HG02884 (cell line): ENCODE measurements around the gene CHMP2A.

Experiments
- ATAC-seq: cut with Tn5 transposase; IDR thresholded peaks from one replicate; pipeline ENCODE4 v1.9.1; 2021; ENCODE audit warnings: mild to moderate bottlenecking, moderate library complexity; ENCODE audit not compliant: unreplicated experiment

CHMP2A gene

DNA sequence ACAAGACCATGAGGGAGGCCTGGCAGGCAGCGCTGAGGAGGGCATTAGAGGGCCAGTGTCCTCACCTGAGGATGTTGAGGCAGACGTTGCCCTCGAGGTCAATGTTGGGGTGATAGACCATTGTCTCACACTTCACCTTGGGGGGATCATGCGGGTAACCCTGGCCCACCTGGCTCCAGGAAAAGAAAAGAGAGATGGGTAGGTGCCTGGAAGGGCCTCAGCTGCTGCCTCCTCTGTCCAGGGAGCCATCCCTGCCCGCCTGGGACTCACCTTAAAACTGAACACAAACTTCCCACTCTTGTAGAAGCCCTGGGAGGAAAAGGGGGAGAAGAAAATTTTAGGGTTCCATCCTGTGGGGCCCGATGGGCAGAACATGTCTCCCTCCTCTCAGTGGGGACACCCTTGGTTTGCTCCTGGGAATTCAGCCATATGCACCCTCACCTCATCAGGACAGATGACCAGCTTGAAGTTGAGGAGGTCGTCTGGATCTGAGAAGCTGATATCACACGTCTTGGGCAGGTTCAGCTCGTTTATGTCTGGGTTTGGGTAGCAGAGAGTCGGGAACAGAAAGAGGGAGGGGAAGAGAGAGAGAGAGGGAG, 1.8 kb upstream of the CHMP2A start:
- no peak for ATAC-seq

DNA sequence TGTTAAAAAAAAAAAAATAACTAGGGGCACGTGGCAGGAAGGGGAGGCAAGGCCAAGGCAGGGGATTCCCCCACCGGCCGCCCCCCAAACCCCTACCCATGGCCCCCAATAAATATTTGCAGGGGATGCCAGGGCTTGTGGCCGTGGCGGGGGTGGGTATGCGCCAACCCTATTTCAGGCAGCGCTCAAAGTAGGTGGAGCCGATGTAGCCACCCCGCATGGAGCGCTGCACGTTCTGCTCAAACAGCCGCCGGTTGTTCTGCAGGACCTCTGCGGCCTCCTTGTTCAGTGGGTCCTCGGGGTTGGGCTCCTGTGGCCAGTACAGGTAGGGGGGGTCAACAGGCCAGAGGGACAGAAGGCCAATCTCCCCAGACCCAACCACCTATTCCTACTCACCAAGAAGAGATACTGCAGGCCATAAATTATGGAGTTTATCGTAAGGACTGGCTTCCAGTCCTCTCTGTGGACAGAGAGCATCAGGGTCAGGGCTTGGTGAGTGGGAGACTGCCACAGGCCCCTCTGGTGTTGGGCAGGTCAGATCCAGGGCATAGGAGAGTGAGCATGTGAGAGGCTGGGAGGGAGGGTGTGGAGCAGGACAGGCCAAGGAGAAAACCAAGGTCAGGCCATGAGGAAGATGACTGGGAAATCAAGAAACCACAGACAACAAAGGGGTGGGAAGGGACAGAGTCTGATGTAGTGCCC, 1.2 kb upstream of the CHMP2A start:
- ATAC-seq, result no peak

DNA sequence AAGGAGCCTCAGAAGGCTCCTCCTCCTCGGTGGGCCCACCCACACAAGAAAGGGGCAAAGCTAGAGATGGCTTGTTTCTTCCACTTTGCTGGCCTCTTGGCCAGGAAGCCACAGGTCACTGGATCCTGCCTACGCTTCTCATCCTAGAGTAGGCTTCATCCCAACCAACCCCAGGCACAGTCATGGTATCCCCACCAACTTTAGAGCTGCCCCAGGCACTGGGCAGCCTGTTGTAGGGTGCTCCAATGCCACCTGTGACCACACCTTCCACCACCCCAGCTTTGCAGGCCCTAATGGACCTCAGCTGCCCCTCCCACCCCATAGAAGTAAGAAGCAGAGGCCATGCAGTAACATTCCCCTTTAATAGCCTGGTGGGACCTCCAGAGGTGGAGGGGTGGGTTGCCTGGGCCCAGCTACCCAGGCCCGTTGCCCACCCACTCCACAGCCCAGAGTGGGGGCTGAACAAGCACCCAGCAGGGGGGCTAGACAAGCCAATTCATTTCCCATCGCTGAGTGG, 522 bp upstream of the CHMP2A start:
- ATAC-seq, result no peak

DNA sequence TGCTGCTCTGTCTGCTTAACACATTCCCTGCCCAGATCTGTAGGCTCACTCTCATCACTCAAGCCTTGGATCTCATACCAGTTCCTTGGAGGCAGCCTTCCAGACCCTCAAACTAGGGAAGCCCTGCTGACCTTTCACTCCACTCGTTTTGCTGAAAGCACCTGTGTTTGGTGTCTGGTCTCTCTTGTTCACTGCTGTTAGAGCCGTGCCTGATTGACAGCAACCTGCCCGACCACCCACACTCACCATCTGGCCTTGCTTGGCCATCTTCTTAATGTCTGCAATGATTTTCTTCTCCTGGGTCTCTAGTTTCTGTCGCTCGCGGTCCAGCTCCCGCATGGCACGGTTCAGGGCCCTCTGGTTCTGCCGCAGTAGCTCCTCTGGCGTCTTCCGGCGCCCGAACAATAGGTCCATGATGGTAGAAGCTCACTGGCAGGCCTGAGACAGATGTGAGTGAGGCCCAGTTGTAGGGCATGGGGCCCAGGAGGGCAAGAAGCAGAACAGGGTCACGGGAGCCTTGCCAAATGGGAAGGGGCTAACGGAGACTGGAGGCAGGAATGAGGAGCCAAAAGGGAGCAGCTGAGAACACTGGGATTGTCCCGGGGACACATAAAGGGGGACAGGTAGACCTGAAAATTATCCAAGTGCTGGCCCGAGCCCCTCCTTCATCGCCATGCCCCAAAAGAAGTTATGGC, 959 bp downstream of the CHMP2A start:
- ATAC-seq, result no peak

DNA sequence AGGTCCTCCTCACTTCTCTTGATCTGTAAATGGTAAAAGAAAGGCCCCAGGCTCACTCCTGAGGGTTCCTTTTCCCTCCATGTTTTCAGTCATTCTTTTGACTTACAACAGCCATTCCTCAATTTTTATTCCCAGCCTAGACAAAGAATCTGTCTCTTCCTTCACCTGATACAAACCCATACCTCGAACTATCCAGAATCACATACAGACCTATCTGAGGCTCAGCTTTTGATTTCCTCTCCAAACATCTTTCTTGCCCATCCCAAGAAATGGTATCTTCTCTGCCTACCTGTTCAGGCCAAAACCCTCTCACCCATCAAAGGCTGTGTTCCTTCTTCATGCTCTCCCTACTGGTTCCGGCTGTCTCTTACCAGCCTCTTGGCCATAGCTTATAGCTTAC, 2.2 kb downstream of the CHMP2A start:
- ATAC-seq, result no peak

DNA sequence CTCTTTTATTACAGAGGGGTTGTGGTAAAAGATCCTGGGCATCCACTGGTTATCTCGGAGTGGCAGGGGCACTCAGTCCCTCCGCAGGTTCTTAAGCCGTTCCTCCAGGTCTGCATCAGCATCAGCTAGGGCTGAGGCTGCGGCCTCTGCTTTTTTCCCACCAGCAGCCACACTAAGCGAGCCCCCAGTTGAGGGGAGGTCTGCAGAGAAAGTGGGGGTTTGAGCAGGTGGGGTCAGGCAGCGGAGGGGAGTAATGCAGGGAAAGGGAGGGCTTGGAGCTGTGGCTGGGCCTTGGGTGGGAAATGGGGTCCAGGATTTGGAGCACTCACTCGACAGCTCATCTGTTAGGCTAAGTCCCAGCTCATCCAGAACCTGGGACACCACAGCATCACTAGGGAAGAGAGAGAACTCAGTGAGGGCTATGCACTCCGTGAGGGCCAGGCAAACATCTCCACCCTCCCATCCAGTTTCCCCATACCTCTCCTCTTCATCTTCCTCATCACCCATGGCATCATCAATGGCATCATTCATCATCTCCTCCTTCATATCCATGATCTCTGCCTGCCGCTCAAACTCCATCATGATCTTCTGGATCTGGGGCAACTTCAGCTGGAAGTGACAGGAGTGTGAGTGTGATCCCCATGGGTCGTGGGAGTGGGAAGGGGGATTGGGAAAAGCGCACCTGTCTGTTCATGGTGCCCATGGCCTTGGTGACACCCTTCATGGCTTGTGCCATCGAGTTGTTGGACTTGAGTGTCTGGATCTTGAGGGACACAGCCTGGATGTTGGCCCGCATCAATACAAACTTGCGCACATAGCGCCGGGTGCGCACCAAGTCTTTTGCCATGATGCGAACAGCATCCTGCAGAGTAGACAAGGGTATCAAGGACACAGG, 3.1 kb downstream of the CHMP2A start:
- no peak for ATAC-seq

DNA sequence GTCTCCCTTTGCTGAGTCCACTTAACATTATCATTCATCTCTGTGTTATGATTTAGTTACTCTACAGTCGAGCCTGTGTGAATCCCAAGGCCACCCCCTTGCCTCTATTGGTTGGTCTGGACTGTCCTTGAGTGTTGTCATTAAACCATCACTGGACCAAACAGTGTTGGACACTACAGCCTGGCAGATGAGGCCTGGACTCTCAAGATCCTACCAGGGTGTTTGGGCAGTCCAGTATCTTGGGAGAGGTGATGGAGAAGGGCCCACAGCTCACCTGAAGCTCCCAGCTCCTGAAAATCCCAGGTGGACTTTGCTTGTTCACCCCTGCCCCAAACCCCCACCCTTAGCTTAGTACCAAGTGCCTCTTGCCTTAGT, 3.8 kb downstream of the CHMP2A start:
- no peak for ATAC-seq

DNA sequence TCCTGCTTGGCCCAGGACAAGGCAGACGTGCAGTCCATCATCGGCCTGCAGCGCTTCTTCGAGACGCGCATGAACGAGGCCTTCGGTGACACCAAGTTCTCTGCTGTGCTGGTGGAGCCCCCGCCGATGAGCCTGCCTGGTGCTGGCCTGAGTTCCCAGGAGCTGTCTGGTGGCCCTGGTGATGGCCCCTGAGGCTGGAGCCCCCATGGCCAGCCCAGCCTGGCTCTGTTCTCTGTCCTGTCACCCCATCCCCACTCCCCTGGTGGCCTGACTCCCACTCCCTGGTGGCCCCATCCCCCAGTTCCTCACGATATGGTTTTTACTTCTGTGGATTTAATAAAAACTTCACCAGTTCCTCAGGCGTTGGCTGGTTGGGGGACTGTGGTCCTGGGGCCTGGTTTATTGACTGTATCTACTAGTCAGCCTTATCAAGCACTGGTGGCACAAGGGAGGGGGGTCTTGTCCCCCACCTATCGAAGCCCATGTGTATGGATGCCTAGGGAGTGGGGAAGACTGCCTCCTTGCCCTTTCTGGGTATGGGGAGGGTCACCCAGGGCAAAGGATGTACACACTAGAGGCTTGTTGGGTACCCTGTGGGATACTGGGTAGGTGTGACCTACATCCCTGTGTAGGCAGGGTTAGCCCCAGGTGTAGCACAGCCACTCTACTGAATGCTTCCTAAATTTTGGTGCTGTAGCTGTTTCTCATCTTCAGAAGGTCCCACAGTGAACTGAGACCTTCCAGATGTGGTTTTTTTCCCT, 4.4 kb downstream of the CHMP2A start:
- ATAC-seq, result no peak

DNA sequence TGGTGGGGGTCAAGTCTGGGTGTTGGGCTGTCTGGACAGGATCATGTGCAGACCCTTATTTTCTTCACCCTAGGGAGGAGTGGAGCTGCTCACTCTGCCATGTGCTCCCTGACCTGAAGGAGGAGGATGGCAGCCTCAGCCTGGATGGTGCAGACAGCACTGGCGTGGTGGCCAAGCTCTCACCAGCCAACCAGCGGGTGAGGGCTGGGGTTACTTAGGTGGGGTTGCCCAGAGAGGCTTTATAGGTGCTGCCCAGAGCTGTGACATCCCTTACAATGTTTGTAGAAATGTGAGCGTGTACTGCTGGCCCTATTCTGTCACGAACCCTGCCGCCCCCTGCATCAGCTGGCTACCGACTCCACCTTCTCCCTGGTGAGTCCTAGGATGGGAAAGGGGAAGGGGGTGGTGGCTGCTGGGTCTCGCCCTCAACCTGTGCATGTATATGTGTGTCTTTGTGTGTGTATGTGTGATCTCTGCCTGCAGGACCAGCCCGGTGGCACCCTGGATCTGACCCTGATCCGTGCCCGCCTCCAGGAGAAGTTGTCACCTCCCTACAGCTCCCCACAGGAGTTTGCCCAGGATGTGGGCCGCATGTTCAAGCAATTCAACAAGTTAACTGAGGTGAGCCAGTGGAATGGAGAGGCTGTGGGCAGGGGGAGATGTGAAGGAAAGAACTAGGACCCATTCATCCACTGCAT, 5.1 kb downstream of the CHMP2A start:
- no peak for ATAC-seq

DNA sequence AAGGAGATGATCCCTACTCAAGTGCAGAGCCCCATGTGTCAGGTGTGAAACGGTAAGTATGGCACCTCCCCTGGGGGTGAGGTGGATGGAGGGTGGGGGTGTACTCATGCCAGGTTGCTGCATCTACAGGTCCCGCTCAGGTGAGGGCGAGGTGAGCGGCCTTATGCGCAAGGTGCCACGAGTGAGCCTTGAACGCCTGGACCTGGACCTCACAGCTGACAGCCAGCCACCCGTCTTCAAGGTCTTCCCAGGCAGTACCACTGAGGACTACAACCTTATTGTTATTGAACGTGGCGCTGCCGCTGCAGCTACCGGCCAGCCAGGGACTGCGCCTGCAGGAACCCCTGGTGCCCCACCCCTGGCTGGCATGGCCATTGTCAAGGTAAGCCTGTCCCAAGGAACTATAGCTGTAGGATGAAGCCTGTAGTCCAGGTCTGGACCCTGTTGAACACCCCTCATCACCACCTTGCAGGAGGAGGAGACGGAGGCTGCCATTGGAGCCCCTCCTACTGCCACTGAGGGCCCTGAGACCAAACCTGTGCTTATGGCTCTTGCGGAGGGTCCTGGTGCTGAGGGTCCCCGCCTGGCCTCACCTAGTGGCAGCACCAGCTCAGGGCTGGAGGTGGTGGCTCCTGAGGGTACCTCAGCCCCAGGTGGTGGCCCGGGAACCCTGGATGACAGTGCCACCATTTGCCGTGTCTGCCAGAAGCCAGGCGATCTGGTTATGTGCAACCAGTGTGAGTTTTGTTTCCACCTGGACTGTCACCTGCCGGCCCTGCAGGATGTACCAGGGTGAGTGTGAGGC, 5.8 kb downstream of the CHMP2A start:
- ATAC-seq, result no peak

DNA sequence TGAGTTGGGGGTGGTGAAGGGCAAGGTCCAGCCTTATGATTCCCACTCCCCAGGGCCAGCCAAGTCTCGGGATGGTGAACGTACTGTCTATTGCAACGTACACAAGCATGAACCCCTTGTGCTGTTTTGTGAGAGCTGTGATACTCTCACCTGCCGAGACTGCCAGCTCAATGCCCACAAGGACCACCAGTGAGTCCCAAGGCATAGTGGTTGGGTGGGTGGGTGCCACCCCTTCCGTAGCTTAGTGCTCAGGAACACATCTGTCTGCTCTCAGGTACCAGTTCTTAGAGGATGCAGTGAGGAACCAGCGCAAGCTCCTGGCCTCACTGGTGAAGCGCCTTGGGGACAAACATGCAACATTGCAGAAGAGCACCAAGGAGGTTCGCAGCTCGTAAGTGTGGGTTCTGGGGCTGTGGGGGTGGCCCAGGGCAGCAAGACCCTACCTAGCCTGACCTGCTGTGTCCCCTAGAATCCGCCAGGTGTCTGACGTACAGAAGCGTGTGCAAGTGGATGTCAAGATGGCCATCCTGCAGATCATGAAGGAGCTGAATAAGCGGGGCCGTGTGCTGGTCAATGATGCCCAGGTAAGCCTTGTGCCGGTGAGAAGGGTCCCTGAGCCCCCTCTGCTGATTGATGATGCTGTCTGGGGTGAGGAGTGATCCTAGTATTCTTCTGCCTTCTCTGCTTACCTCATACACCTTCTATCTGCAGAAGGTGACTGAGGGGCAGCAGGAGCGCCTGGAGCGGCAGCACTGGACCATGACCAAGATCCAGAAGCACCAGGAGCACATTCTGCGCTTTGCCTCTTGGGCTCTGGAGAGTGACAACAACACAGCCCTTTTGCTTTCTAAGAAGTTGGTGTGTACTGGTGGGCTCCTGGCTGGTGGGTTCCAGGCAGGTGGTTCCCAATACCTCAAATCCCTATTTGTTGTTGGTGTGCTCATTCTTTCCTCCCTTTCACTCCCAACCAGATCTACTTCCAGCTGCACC, 7.3 kb downstream of the CHMP2A start:
- no peak for ATAC-seq

DNA sequence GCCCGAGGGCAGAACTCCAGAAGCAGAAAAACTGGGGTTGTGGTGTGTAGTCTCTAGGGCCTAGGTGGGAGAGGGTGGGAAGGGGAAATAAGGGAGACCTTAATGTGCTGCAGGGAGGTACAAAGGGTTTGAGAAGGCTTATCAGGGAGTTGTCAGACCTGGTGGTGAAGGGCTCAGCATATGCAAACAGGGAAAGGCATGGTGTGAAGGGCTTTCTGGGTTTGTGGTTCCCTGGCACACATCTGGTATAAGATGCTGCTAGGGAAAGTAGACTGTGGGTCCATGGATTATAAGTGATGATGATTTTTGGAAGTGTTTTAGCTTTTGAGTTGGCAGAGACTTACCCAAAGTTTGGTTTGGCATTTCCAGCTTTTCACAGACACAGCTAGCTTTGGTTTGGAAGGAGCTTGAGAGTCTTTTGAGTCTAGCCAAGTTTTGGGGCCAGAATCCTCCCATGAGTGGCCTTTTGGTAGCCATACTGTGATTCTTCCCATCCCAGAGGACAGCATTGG, 8.8 kb downstream of the CHMP2A start:
- no peak for ATAC-seq

DNA sequence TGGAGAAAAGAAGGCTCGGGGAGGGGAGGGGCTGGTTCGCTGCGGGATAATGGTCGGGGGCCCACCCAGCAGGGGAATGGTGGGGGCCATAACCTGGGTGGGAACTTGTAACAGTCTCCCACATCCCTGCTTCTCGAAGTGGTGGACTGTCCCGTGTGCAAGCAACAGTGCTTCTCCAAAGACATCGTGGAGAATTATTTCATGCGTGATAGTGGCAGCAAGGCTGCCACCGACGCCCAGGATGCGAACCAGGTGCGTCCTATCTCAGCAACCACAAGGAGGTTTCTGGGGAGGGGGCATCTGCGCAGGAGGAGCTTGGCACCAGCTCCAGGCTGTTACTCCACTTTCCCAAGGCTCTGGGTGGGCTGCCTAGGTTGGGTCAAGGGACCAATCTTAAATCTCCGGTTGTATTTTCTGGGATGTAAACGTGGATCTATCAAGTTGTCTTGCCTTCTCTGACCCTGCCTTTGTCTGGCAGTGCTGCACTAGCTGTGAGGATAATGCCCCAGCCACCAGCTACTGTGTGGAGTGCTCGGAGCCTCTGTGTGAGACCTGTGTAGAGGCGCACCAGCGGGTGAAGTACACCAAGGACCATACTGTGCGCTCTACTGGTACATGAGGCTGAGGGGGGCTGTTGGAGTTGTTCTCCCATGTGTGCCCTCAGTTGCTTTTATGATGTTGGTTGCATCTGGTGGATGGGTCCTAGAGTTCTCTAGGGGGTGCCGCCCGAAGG, 9.5 kb downstream of the CHMP2A start:
- ATAC-seq, result no peak

DNA sequence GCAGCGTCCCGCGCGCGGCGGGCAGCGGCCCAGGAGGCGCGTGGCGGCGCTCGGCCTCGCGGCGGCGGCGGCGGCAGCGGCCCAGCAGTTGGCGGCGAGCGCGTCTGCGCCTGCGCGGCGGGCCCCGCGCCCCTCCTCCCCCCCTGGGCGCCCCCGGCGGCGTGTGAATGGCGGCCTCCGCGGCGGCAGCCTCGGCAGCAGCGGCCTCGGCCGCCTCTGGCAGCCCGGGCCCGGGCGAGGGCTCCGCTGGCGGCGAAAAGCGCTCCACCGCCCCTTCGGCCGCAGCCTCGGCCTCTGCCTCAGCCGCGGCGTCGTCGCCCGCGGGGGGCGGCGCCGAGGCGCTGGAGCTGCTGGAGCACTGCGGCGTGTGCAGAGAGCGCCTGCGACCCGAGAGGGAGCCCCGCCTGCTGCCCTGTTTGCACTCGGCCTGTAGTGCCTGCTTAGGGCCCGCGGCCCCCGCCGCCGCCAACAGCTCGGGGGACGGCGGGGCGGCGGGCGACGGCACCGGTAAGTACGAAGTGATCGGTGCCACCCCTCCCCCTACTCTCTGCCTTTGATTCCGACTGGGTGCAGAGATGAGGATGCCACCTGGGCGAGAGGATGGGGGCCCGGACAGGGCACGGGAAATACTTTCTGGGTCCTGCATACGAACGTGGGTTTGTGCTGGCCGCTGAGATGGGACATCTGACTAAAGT, 10.2 kb downstream of the CHMP2A start:
- ATAC-seq, result peak; percentile 46

DNA sequence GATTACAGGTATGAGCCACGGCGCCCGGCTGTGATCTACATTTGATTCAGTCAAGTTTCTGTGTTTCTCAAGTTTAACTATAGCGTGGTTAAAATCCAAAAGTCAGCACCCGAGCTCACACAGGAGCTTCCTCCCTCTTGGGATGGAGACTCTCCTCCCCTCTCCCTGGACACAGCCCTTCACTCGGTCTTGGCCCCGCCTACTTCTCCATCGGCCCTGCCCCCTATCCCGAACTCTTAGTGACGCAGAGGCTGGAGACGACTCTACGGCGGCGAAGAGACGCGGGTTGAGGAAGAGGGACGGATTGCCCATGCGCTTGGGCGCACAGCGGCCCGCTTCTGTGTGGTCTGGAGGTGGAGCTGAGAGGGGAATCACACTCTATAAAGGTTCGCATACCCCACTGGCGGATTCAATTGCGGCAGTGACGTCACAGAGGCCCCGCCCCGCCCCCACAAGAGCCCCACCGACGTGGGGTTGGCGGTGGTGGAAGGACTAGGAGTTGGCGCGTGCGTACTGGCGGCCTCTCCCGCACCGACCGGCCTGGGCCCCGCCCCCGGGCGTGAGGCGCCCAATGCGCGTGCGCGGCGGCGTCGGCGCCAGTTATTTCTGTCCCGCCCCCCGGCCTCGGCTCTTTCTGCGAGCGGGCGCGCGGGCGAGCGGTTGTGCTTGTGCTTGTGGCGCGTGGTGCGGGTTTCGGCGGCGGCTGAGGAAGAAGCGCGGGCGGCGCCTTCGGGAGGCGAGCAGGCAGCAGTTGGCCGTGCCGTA, 10.9 kb downstream of the CHMP2A start, which contains the start of gene TRIM28:
TRIM28 (plus strand) TSS at position 239 of the 765 bp plus-strand sequence. CDS start 694 bp downstream, outside the sequence.
- peak; percentile 74 for ATAC-seq
